ENCODE results near the gene MSH4.

GRCh38 chr1:75884437-75884836, 87.8 kb downstream of the MSH4 start:
- TF ChIP-seq POU6F1 (CRISPR knock-in tag; IDR thresholded peaks at IDR 0.05; ENCODE audit: borderline replicate concordance, low read depth) (no peak), TCF4 (CRISPR knock-in tag; IDR thresholded peaks at IDR 0.05; ENCODE audit: borderline replicate concordance) (no peak)
